ENCODE measurements around the gene DGLUCY.

GRCh38 chr14:91269076-91269991 lies 155.5 kb downstream of the DGLUCY start:
- TF ChIP-seq, protein P1, sequence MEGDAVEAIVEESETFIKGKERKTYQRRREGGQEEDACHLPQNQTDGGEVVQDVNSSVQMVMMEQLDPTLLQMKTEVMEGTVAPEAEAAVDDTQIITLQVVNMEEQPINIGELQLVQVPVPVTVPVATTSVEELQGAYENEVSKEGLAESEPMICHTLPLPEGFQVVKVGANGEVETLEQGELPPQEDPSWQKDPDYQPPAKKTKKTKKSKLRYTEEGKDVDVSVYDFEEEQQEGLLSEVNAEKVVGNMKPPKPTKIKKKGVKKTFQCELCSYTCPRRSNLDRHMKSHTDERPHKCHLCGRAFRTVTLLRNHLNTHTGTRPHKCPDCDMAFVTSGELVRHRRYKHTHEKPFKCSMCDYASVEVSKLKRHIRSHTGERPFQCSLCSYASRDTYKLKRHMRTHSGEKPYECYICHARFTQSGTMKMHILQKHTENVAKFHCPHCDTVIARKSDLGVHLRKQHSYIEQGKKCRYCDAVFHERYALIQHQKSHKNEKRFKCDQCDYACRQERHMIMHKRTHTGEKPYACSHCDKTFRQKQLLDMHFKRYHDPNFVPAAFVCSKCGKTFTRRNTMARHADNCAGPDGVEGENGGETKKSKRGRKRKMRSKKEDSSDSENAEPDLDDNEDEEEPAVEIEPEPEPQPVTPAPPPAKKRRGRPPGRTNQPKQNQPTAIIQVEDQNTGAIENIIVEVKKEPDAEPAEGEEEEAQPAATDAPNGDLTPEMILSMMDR (IDR thresholded peaks at IDR 0.05) = no peak
- TF ChIP-seq ZFX (IDR thresholded peaks at IDR 0.05; ENCODE audit: borderline replicate concordance) = no peak
